ENCODE data around the gene RAB35. TPM values are rescaled to one million over a fixed set of nuclear protein-coding genes. Genes with fewer than 3 reads are reported as not detected.
"Not testable (repeated sequence)": the region's sequence is repeated elsewhere in the genome, so short reads cannot be mapped to it uniquely, and the experiment has no call there.

RAB35 gene
- total RNA-seq, 4 donors from 2014 or later = 12.3 to 30.7 (median 16.9) TPM

DNA sequence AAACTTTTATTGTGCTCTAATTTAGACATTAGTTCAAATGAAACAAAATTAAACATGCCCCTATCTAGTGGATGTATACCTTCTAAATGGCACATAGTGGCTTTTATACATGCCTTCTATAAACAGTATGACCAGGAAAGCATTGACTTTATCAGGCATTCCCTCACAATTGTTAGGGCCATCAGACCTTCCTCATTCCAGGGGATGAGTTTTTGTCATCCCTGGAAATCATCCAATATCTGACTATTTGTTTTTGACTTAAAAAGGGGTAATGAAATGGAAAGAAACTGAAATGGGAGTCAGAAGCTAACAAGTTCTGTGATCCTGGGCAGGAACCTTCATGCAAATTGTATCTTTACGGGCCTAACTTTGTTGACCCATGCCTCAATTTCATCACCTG, 69.5 kb downstream of the RAB35 start:
- intact Hi-C loops (cut with DNase I; ENCODE audit: low total_unique reads) (no loop called here), in situ Hi-C loops (cut with MboI; ENCODE audit: low sequenced_read_pairs in 4 of 4) (no loop called here)
- Histone ChIP-seq H3K27me3 (peaks cover 0 to 6% (median 0%) of the 10 kb centered on the region in 3 donors), H3K4me1 (no peaks in the 10 kb centered on the region), H3K9me3 (no peaks in the 10 kb centered on the region), H3K4me3 (no peak overlapping the region), H3K27ac (no peak overlapping the region), H3K36me3 (no peaks in the 10 kb centered on the region)
- TF ChIP-seq, protein P1, sequence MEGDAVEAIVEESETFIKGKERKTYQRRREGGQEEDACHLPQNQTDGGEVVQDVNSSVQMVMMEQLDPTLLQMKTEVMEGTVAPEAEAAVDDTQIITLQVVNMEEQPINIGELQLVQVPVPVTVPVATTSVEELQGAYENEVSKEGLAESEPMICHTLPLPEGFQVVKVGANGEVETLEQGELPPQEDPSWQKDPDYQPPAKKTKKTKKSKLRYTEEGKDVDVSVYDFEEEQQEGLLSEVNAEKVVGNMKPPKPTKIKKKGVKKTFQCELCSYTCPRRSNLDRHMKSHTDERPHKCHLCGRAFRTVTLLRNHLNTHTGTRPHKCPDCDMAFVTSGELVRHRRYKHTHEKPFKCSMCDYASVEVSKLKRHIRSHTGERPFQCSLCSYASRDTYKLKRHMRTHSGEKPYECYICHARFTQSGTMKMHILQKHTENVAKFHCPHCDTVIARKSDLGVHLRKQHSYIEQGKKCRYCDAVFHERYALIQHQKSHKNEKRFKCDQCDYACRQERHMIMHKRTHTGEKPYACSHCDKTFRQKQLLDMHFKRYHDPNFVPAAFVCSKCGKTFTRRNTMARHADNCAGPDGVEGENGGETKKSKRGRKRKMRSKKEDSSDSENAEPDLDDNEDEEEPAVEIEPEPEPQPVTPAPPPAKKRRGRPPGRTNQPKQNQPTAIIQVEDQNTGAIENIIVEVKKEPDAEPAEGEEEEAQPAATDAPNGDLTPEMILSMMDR (IDR thresholded peaks at IDR 0.05 in 4 of 5, conservative IDR thresholded peaks at IDR 0.05 in 1 of 5) = no peak
- TF ChIP-seq POLR2A (IDR thresholded peaks at IDR 0.05) = no peak
- DNase-seq = no peak
- no peak for ATAC-seq

DNA sequence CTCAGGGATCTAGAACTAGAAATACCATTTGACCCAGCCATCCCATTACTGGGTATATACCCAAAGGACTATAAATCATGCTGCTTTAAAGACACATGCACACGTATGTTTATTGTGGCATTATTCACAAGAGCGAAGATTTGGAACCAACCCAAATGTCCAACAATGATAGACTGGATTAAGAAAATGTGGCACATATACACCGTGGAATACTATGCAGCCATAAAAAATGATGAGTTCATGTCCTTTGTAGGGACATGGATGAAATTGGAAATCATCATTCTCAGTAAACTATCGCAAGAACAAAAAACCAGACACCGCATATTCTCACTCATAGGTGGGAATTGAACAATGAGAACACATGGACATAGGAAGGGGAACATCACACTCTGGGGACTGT, 71.2 kb downstream of the RAB35 start:
- in situ Hi-C loops (cut with MboI; ENCODE audit: low sequenced_read_pairs in 4 of 4); H3K27me3 ChIP-seq; H3K36me3 ChIP-seq; ATAC-seq; H3K4me3 ChIP-seq; H3K27ac ChIP-seq; intact Hi-C loops (cut with DNase I; ENCODE audit: low total_unique reads); H3K9me3 ChIP-seq; DNase-seq; H3K4me1 ChIP-seq: not testable (repeated sequence)

Small RNA genes within 50 kb of the gene (microRNA-seq; reads per million reads assigned to microRNA genes)
- gene MIR4498 (ENCODE audit: borderline replicate concordance in 2 of 2) = 0 reads per million in 2 donors

Other genes with a start within 250 kb of the RAB35 start
- 1 to 10 TPM in 2 of 4 donors, under 1 TPM in 2; 0.05 to 4.0 (median 1.5) TPM for gene CIT, start 239.4 kb downstream of the RAB35 start, total RNA-seq
- 1 to 10 TPM in 1 of 4 donors, under 1 TPM in 1, not detected in 2; 0.93 to 1.4 TPM for gene BICDL1, start 127.5 kb downstream of the RAB35 start, total RNA-seq
- 10 to 100 TPM; 58.2 to 99.7 (median 87.4) TPM for gene GCN1, start 78.0 kb upstream of the RAB35 start, total RNA-seq
- 1,000 to 10,000 TPM; 2,008 to 3,982 (median 3,189) TPM for gene RPLP0, start 84.4 kb upstream of the RAB35 start, total RNA-seq
- 100 to 1,000 TPM in 1 of 4 donors, 10 to 100 TPM in 3; 48.8 to 102 (median 77.9) TPM for gene PXN, start 149.0 kb upstream of the RAB35 start, total RNA-seq
- gene RNU4-2, start 175.2 kb upstream of the RAB35 start, total RNA-seq = under 1 TPM in 2 of 4 donors, not detected in 2; under 0.01 TPM
- under 1 TPM in 1 of 4 donors, not detected in 3; under 0.01 TPM for gene RNU4-1, start 176.5 kb upstream of the RAB35 start, total RNA-seq
- gene SIRT4, start 185.6 kb upstream of the RAB35 start, total RNA-seq = 10 to 100 TPM in 1 of 4 donors, 1 to 10 TPM in 3; 2.5 to 13.2 (median 6.7) TPM
- not detected for gene PLA2G1B, start 211.0 kb upstream of the RAB35 start, total RNA-seq

Data from gastrocnemius medialis (tissue), 4 donors.